ENCODE data around the gene MUSK.

Gene MUSK

DNA sequence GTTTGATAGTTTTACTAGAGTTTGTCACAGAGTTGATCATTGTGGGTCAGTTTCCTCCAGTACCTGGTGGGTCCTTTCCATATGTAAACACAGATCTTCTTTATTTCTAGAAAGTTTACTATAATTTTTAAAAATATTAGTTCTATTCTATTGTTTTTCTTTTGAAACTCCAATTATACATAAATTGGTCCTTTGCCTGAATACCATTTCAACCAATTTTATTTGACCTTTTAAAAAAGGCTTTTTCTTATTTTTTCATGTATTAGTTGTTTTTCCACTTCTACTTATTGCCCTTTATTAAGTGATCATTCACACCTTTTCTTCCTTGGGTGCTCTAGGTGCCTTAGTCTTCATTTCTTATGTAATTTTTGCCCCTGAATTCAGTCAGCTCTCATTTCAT, 33.0 kb upstream of the MUSK start:
- Histone ChIP-seq H3K4me3 (ENCODE audit: low read depth in 1 of 2, low read length in 2 of 2) (no peak overlapping the region), H3K27ac (ENCODE audit: low read length) (no peak overlapping the region), H3K9ac (ENCODE audit: low read depth, low read length) (no peak overlapping the region), H4K20me1 (ENCODE audit: insufficient read depth, low read length) (no peaks in the 10 kb centered on the region), H3K9me3 (ENCODE audit: insufficient read depth, low read length, severe bottlenecking) (no peaks in the 10 kb centered on the region), H3K79me2 (ENCODE audit: insufficient read depth, low read length) (no peaks in the 10 kb centered on the region), H3K4me2 (ENCODE audit: insufficient read depth, low read length) (no peak overlapping the region), H3K27me3 (ENCODE audit: insufficient read depth, low read length, poor library complexity) (no peaks in the 10 kb centered on the region), H3K36me3 (ENCODE audit: insufficient read depth, low read length) (no peaks in the 10 kb centered on the region), H2AFZ (ENCODE audit: low read depth, low read length) (no peak overlapping the region), H3K4me1 (ENCODE audit: insufficient read depth, low read length) (no peaks in the 10 kb centered on the region)
- TF ChIP-seq EZH2 (IDR thresholded peaks at IDR 0.05; ENCODE audit: borderline replicate concordance, low read depth, low read length, severe bottlenecking), result no peak
- TF ChIP-seq, protein P1, sequence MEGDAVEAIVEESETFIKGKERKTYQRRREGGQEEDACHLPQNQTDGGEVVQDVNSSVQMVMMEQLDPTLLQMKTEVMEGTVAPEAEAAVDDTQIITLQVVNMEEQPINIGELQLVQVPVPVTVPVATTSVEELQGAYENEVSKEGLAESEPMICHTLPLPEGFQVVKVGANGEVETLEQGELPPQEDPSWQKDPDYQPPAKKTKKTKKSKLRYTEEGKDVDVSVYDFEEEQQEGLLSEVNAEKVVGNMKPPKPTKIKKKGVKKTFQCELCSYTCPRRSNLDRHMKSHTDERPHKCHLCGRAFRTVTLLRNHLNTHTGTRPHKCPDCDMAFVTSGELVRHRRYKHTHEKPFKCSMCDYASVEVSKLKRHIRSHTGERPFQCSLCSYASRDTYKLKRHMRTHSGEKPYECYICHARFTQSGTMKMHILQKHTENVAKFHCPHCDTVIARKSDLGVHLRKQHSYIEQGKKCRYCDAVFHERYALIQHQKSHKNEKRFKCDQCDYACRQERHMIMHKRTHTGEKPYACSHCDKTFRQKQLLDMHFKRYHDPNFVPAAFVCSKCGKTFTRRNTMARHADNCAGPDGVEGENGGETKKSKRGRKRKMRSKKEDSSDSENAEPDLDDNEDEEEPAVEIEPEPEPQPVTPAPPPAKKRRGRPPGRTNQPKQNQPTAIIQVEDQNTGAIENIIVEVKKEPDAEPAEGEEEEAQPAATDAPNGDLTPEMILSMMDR (IDR thresholded peaks at IDR 0.05; ENCODE audit: borderline replicate concordance, extremely low read depth, low read length, poor library complexity, severe bottlenecking), result no peak
- ATAC-seq (ENCODE audit: insufficient read depth, low read depth), result no peak
- DNase-seq, result no peak

DNA sequence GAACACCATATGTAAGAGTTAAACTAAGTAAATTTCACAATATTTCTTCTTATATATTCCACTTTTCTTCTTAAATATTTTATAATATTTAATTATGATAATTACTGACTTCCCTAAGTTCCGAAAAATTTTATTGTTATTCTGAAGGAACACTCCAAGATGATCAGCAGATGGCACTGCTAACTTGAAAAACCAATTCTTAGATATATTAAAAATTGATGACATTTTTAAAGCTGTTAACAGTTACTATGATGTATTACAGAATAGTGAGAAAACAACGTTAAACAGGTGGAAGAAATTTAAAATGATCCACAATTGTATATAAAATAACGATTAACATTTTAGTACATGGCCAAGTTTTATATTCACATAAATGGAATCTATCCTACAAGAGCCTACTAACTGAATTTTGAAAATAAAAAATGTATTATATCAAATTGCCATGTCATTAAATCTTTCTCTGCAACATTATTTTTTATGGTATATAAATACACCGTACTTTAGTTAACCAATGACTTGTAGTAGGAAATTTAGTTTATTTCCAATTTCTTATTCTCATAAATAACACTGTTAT, 30.1 kb upstream of the MUSK start:
- Histone ChIP-seq H4K20me1 (ENCODE audit: insufficient read depth, low read length) (no peaks in the 10 kb centered on the region), H3K27me3 (ENCODE audit: insufficient read depth, low read length, poor library complexity) (no peaks in the 10 kb centered on the region), H2AFZ (ENCODE audit: low read depth, low read length) (no peak overlapping the region), H3K36me3 (ENCODE audit: insufficient read depth, low read length) (no peaks in the 10 kb centered on the region), H3K9me3 (ENCODE audit: insufficient read depth, low read length, severe bottlenecking) (no peaks in the 10 kb centered on the region), H3K9ac (ENCODE audit: low read depth, low read length) (no peak overlapping the region), H3K4me3 (ENCODE audit: low read depth in 1 of 2, low read length in 2 of 2) (no peak overlapping the region), H3K4me2 (ENCODE audit: insufficient read depth, low read length) (no peak overlapping the region), H3K4me1 (ENCODE audit: insufficient read depth, low read length) (no peaks in the 10 kb centered on the region), H3K79me2 (ENCODE audit: insufficient read depth, low read length) (no peaks in the 10 kb centered on the region), H3K27ac (ENCODE audit: low read length) (no peak overlapping the region)
- TF ChIP-seq, protein P1 (IDR thresholded peaks at IDR 0.05; ENCODE audit: borderline replicate concordance, extremely low read depth, low read length, poor library complexity, severe bottlenecking), result no peak
- TF ChIP-seq EZH2 (IDR thresholded peaks at IDR 0.05; ENCODE audit: borderline replicate concordance, low read depth, low read length, severe bottlenecking), result no peak
- ATAC-seq (ENCODE audit: insufficient read depth, low read depth) (no peak), DNase-seq (no peak)

DNA sequence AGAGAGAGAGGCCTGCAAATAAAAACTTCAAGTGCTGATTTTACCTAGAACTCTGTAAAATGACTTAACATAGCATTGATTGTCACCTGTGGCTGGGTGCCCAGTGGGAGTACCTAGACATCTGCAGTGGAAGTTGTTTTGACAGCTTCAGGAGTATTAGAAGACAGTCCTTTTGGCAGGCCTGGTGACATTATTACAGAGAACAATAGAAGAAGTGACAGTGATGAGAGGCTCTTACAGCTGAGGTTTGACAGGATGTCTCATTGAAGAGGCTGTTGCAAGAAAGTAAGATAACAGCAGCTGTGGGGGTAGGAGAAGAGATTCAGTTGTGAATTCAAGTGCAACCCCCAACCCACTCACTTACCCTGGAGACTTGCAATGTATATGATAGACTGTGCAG, 27.9 kb upstream of the MUSK start:
- no peak overlapping the region for H3K9ac ChIP-seq (ENCODE audit: low read depth, low read length)
- H3K79me2 ChIP-seq (ENCODE audit: insufficient read depth, low read length), result no peaks in the 10 kb centered on the region
- no peaks in the 10 kb centered on the region for H3K36me3 ChIP-seq (ENCODE audit: insufficient read depth, low read length)
- no peaks in the 10 kb centered on the region for H4K20me1 ChIP-seq (ENCODE audit: insufficient read depth, low read length)
- no peaks in the 10 kb centered on the region for H3K4me1 ChIP-seq (ENCODE audit: insufficient read depth, low read length)
- no peaks in the 10 kb centered on the region for H3K9me3 ChIP-seq (ENCODE audit: insufficient read depth, low read length, severe bottlenecking)
- TF ChIP-seq, protein P1 (IDR thresholded peaks at IDR 0.05; ENCODE audit: borderline replicate concordance, extremely low read depth, low read length, poor library complexity, severe bottlenecking), result no peak
- no peak for TF ChIP-seq EZH2 (IDR thresholded peaks at IDR 0.05; ENCODE audit: borderline replicate concordance, low read depth, low read length, severe bottlenecking)
- DNase-seq (no peak), ATAC-seq (ENCODE audit: insufficient read depth, low read depth) (no peak)
- no peak overlapping the region for H3K4me2 ChIP-seq (ENCODE audit: insufficient read depth, low read length)
- no peak overlapping the region for H3K4me3 ChIP-seq (ENCODE audit: low read depth in 1 of 2, low read length in 2 of 2)
- no peaks in the 10 kb centered on the region for H3K27me3 ChIP-seq (ENCODE audit: insufficient read depth, low read length, poor library complexity)
- no peak overlapping the region for H3K27ac ChIP-seq (ENCODE audit: low read length)
- no peak overlapping the region for H2AFZ ChIP-seq (ENCODE audit: low read depth, low read length)

DNA sequence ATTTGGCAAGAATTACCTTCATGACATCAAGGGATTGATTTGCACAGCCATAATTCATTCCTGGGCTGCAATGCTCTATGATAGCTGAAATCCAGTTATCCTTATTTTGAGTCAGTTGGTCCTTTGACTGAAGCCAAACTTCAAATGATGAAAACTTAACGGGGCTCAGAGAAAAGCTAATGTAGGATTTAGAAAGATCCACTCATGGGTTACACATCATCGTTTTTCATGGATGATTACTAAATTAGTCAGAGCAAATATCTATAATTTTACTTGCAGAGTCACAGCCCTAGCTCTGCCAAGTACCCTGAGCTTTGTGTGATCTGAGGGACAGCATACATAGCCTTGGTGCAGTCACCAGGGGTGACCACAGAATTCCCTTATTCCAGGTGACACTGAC, 27.3 kb upstream of the MUSK start:
- H2AFZ ChIP-seq (ENCODE audit: low read depth, low read length), result no peak overlapping the region
- no peak for ATAC-seq (ENCODE audit: insufficient read depth, low read depth)
- H3K4me2 ChIP-seq (ENCODE audit: insufficient read depth, low read length), result no peak overlapping the region
- no peaks in the 10 kb centered on the region for H3K9me3 ChIP-seq (ENCODE audit: insufficient read depth, low read length, severe bottlenecking)
- no peaks in the 10 kb centered on the region for H3K4me1 ChIP-seq (ENCODE audit: insufficient read depth, low read length)
- no peaks in the 10 kb centered on the region for H3K36me3 ChIP-seq (ENCODE audit: insufficient read depth, low read length)
- no peak overlapping the region for H3K4me3 ChIP-seq (ENCODE audit: low read depth in 1 of 2, low read length in 2 of 2)
- no peak for TF ChIP-seq EZH2 (IDR thresholded peaks at IDR 0.05; ENCODE audit: borderline replicate concordance, low read depth, low read length, severe bottlenecking)
- TF ChIP-seq, protein P1 (IDR thresholded peaks at IDR 0.05; ENCODE audit: borderline replicate concordance, extremely low read depth, low read length, poor library complexity, severe bottlenecking), result no peak
- H3K27me3 ChIP-seq (ENCODE audit: insufficient read depth, low read length, poor library complexity), result no peaks in the 10 kb centered on the region
- H4K20me1 ChIP-seq (ENCODE audit: insufficient read depth, low read length), result no peaks in the 10 kb centered on the region
- DNase-seq, result no peak
- no peak overlapping the region for H3K27ac ChIP-seq (ENCODE audit: low read length)
- H3K79me2 ChIP-seq (ENCODE audit: insufficient read depth, low read length), result no peaks in the 10 kb centered on the region
- H3K9ac ChIP-seq (ENCODE audit: low read depth, low read length), result no peak overlapping the region
